Endodermal cell (in vitro differentiated cells): ENCODE measurements around the gene ACVR1. TPM values are rescaled to one million over a fixed set of nuclear protein-coding genes. Genes with fewer than 3 reads are reported as not detected.

Source experiments
- DNase-seq: peaks from one replicate; pipeline ENCODE4 v3.0.0-alpha.2; 2017
- H3K27ac ChIP-seq: 2 replicates; pipeline ENCODE4 v1.5.1; 2013; ENCODE audit warnings: mild to moderate bottlenecking, low read depth, low read length, moderate library complexity
- H3K27me3 ChIP-seq: 2 replicates; pipeline ENCODE4 v1.6.1; 2013; ENCODE audit warnings: mild to moderate bottlenecking, low read length, moderate library complexity; ENCODE audit not compliant: insufficient read depth, control insufficient read depth, poor library complexity, severe bottlenecking
- H3K36me3 ChIP-seq: 2 replicates; pipeline ENCODE4 v1.7.0; 2013; ENCODE audit warnings: mild to moderate bottlenecking, low read length, moderate library complexity; ENCODE audit not compliant: control insufficient read depth, insufficient read depth
- H3K4me1 ChIP-seq: one replicate; pipeline ENCODE4 v1.7.0; 2013; ENCODE audit warnings: low read length; ENCODE audit not compliant: control insufficient read depth, insufficient read depth
- H3K4me3 ChIP-seq: 2 replicates; pipeline ENCODE4 v1.5.1; 2013; ENCODE audit warnings: mild to moderate bottlenecking, low read length, moderate library complexity
- H3K9ac ChIP-seq: 2 replicates; pipeline ENCODE4 v1.6.1; 2013; ENCODE audit warnings: mild to moderate bottlenecking, low read length, moderate library complexity; ENCODE audit not compliant: poor library complexity, severe bottlenecking; ENCODE audit errors: extremely low read depth
- H3K9me3 ChIP-seq: 2 replicates; pipeline ENCODE4 v1.6.1; 2013; ENCODE audit warnings: mild to moderate bottlenecking, low read length, moderate library complexity; ENCODE audit not compliant: control insufficient read depth
- H3K27ac Mint-ChIP-seq: 2 replicates; pipeline ENCODE4 v1.8.0; 2020; ENCODE audit warnings: mixed read lengths
- H3K27me3 Mint-ChIP-seq: 2 replicates; pipeline ENCODE4 v1.8.0; 2021; ENCODE audit warnings: mild to moderate bottlenecking, mixed read lengths; ENCODE audit not compliant: insufficient read depth
- H3K36me3 Mint-ChIP-seq: 2 replicates; pipeline ENCODE4 v1.8.0; 2020; ENCODE audit warnings: low read depth, mixed read lengths
- H3K4me1 Mint-ChIP-seq: 2 replicates; pipeline ENCODE4 v1.8.0; 2020; ENCODE audit warnings: mixed read lengths
- H3K4me3 Mint-ChIP-seq: 2 replicates; pipeline ENCODE4 v1.8.0; 2020; ENCODE audit warnings: mild to moderate bottlenecking, moderate library complexity, mixed read lengths
- H3K9me3 Mint-ChIP-seq: 2 replicates; pipeline ENCODE4 v1.8.0; 2020; ENCODE audit warnings: mild to moderate bottlenecking, mixed read lengths
- CTCF ChIP-seq: fragments of 200-600 bp; sonication (generic); conservative IDR thresholded peaks from 2 replicates; pipeline ENCODE4 v1.5.0; 2021; ENCODE audit warnings: antibody characterized with exemption, mild to moderate bottlenecking
- WGBS, 2 experiments: methylation state at CpG; one replicate each; pipeline versions ENCODE4 v1.1.5 to v1.1.7; 2013; ENCODE audit warnings: missing lambda C conversion rate in 2 of 2, mixed read lengths in 1 of 2; ENCODE audit not compliant: insufficient coverage in 1 of 2, insufficient read length in 1 of 2; 5-methylcytosine and 5-hydroxymethylcytosine counted together
- total RNA-seq, 2 donors: library from RNA; stranded (reverse); fragmentation: NEBNext Ultra II Directional in 1 of 2; extraction: Animal tissue kit (Norgen Biotek cat#: 25700) in 1 of 2; gene quantifications; 2 replicates in 1 of 2; 3 replicates in 1 of 2; pipeline ENCODE4 v1.2.1, GENCODE V29; 2021

The ACVR1 gene
- total RNA-seq, 2 donors from 2014 or later = 21.1 to 26.9 TPM

- Mint-ChIP-seq H3K9me3 (no peaks in the 10 kb centered on the region), H3K36me3 (no peaks in the 10 kb centered on the region), H3K27me3 (no peaks in the 10 kb centered on the region), H3K4me3 (no peak overlapping the region), H3K27ac (peak overlapping the region; percentile 52), H3K4me1 (peaks cover 57% of the 10 kb centered on the region)
- Histone ChIP-seq H3K27me3 (no peaks in the 10 kb centered on the region), H3K4me3 (no peak overlapping the region), H3K27ac (no peak overlapping the region), H3K9me3 (no peaks in the 10 kb centered on the region), H3K36me3 (no peaks in the 10 kb centered on the region), H3K4me1 (peaks cover 43% of the 10 kb centered on the region), H3K9ac (no peak overlapping the region)
- 95 to 100% methylated on average over 2 to 5 of the region's 5 CpGs for WGBS, 2 experiments
- TF ChIP-seq CTCF = no peak
- DNase-seq = no peak
Measured at GRCh38 chr2:157788201-157788600, 87.9 kb downstream of the ACVR1 start.

GRCh38 chr2:157787364-157787938, 88.7 kb downstream of the ACVR1 start:
- Mint-ChIP-seq H3K36me3 (no peaks in the 10 kb centered on the region), H3K27me3 (no peaks in the 10 kb centered on the region), H3K4me1 (peaks cover 65% of the 10 kb centered on the region), H3K4me3 (no peak overlapping the region), H3K27ac (peak overlapping the region; percentile 52), H3K9me3 (no peaks in the 10 kb centered on the region)
- DNase-seq = no peak
- Histone ChIP-seq H3K9ac (no peak overlapping the region), H3K36me3 (no peaks in the 10 kb centered on the region), H3K4me3 (no peak overlapping the region), H3K27me3 (no peaks in the 10 kb centered on the region), H3K4me1 (peaks cover 49% of the 10 kb centered on the region), H3K9me3 (no peaks in the 10 kb centered on the region), H3K27ac (no peak overlapping the region)
- TF ChIP-seq CTCF = no peak
- 72 to 77% methylated on average over 4 to 7 of the region's 7 CpGs for WGBS, 2 experiments

- no peak overlapping the region for H3K4me3 Mint-ChIP-seq
- H3K27ac Mint-ChIP-seq = peak overlapping the region; percentile 67
- Histone ChIP-seq H3K9ac (no peak overlapping the region), H3K9me3 (no peaks in the 10 kb centered on the region), H3K27me3 (no peaks in the 10 kb centered on the region), H3K36me3 (no peaks in the 10 kb centered on the region), H3K4me1 (peaks cover 50% of the 10 kb centered on the region), H3K4me3 (peak overlapping the region; percentile 42), H3K27ac (no peak overlapping the region)
- WGBS, 2 experiments = 91 to 100% methylated on average over 2 to 5 of the region's 5 CpGs
- peaks cover 71% of the 10 kb centered on the region for H3K4me1 Mint-ChIP-seq
- H3K27me3 Mint-ChIP-seq = no peaks in the 10 kb centered on the region
- no peak for DNase-seq
- no peak for TF ChIP-seq CTCF
- H3K36me3 Mint-ChIP-seq = no peaks in the 10 kb centered on the region
- no peaks in the 10 kb centered on the region for H3K9me3 Mint-ChIP-seq
Measured at GRCh38 chr2:157786663-157787363, 89.3 kb downstream of the ACVR1 start.
